Endothelial cell of coronary artery (primary cell): ENCODE measurements around the gene TBC1D26. TPM values are rescaled to one million over a fixed set of nuclear protein-coding genes. Genes with fewer than 3 reads are reported as not detected.

Source experiments
- total RNA-seq: library from RNA; depleted of rRNA; stranded (reverse); fragments of >200 nt; gene quantifications from 2 replicates; pipeline ENCODE4 v1.2.3, GENCODE V29; 2014

The TBC1D26 gene
- 0.19 TPM in 1 of 2 replicates, not detected in the other for total RNA-seq

DNA sequence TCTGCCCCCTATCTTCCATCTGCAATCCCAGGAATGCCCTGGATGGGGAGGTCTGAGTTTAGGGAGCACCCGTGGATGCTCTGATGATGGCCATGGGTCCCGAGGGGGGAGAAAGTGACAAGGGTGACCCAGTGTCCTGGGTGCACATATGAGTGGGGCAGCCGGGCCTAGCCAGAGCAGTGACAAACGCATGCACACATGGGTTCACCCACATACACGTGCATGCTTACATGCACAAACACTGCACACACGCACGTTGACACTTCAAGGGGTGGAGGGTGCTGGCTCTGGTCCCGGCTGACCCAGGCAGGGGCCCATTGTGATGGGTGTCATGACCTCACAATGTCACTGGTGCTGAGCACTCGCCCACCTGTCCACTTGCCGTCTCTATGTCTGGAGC, at the start of gene TBC1D26:
Gene TBC1D26, plus strand, starts transcription at position 384 of the 400 bp plus-strand sequence. CDS start 3,066 bp downstream, outside the sequence.

DNA sequence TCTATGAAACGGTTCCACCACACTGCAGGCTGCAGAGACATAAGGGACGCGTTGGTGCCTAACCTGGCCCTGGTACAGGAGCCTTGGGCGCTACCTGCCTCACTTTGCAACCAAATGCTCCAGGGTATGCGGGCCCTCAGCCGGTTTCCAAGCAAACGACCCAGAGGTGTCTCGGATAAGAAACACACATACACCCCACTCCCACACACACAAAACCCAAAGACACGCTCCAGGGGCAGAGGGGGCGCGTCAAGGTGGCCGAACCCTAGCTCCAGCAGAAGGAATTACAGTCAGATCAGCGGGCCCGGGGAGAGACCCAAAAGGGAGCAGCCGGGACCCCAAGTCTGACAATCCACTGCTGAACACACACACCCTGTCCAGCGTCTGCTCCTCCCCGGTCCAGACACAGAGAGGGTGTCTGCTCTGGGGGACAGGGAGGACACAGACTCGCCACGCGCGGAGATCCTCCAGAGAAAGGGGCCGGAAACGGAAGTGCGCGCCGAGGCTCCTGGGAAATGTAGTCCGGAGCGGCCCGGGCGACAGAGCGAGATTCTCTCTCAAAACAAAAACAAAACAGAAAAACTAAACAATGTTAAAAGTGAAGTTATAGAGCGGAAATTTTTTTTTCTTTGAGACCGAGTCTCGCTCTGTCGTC, 48.1 kb upstream of the TBC1D26 start, which contains the start of gene TRIM16:
Gene TRIM16, minus strand, starts transcription at position 488 of the 655 bp plus-strand sequence. CDS start 32,702 bp downstream, outside the sequence.

DNA sequence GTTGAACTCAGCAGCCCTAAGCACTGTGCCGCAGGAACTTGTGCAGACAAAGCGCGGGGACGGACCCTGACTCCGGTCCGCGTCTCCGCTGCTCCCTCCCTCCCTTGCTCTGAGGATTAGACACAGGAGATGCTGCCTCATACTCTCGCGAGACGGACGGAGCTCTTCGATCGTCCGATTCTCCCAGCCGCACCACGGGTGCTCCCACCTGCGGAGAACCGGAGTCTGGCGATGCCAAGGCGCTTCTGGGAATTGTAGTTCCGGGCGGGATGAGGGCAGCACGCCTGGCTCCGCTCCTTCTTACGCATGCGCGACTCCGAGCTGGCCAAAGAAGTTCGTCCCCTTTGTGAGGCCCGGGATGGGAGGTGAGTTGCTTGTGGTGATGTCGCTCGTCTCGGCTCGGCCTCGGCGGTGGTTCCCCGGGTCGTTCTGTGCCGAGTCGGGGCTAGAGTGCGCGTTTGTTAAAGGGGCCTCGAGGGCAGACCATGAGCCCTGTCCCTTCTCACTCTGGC, 32.6 kb upstream of the TBC1D26 start, which contains the start of gene ZNF286A:
Gene ZNF286A, plus strand, starts transcription at position 340 of the 512 bp plus-strand sequence. CDS start 578 bp downstream, outside the sequence.

Other genes with a start within 250 kb of the TBC1D26 start
- gene TVP23C, start 168.8 kb upstream of the TBC1D26 start, total RNA-seq: 27.9 and 28.6 TPM in 2 replicates
- 0.09 TPM in 2 replicates for gene FBXW10B, start 112.6 kb upstream of the TBC1D26 start, total RNA-seq
- gene TRIM16, start 48.0 kb upstream of the TBC1D26 start, total RNA-seq: 46.6 and 57.1 TPM in 2 replicates
- gene ZNF286A, start 32.5 kb upstream of the TBC1D26 start, total RNA-seq: 31.9 and 36.7 TPM in 2 replicates
- gene ADORA2B, start 212.8 kb downstream of the TBC1D26 start, total RNA-seq: 6.7 and 12.5 TPM in 2 replicates